Ramos (cell line): ENCODE results near the gene MXRA7.

ENCODE experiments used
- in situ Hi-C: fragments of 300-500 bp; cut with MboI; formaldehyde crosslinking; loops from one replicate; pipeline ENCODE4 v1.14.3; 2022; ENCODE audit warnings: low sequenced_read_pairs; ENCODE audit not compliant: unreplicated experiment

MXRA7 gene

GRCh38 chr17:76682296-76682695 lies 28.5 kb downstream of the MXRA7 start:
- in situ Hi-C loops: loop anchor here (10.0 kb wide), 1 partner anchor 157 kb away; no protein-coding TSS in a partner anchor

- in situ Hi-C loops: loop anchor here (10.0 kb wide), 1 partner anchor 157 kb away; no protein-coding TSS in a partner anchor
Observed at GRCh38 chr17:76681222-76682137, 29.3 kb downstream of the MXRA7 start.

- in situ Hi-C loops: no loop called here
Observed at GRCh38 chr17:76679239-76679638, 31.5 kb downstream of the MXRA7 start.

- in situ Hi-C loops: no loop called here
Observed at GRCh38 chr17:76678330-76678729, 32.4 kb downstream of the MXRA7 start.

DNA sequence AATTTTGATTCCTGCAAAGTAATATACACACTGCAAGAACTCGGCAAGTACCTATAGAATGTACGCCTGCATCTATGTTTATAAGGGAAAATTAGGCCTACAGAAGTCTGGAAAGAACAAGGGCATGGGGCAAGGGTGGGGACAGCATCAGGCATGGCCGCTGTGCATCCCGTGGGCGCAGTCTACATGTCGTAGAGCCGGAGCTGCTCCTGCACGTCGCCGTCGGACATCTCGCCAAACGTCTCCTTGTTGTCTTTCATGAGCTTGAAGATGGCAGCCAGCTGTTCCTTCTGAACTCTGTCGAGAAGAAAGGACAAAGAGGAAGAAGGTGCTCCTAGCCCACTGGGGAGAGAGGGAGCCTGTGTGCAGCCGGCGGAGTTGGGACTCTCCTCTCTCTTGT lies 33.4 kb downstream of the MXRA7 start:
- in situ Hi-C loops: no loop called here

GRCh38 chr17:76676629-76677028 lies 34.1 kb downstream of the MXRA7 start:
- in situ Hi-C loops: no loop called here

DNA sequence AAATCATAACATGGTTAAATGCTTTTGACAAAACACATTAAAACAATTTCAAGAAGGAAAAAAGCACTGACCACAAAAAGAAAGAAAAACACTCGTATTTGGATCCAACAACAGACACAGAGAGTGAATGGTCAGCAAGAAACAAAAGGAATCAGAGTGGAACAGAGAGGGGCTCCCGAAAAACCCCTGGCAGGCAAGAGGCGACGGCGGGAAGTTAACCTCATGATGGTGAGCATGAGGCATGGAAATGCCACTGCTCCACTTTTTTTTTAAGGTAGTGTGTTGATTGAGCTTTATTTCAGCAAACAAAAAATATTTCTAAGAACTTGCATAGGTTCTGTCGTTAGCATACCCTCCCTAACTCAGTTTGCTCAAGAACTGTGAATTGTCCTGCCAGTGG lies 35.1 kb downstream of the MXRA7 start:
- in situ Hi-C loops: no loop called here

GRCh38 chr17:76674600-76674999 lies 36.2 kb downstream of the MXRA7 start:
- in situ Hi-C loops: no loop called here

GRCh38 chr17:76673729-76674128 lies 37.0 kb downstream of the MXRA7 start:
- in situ Hi-C loops: no loop called here

DNA sequence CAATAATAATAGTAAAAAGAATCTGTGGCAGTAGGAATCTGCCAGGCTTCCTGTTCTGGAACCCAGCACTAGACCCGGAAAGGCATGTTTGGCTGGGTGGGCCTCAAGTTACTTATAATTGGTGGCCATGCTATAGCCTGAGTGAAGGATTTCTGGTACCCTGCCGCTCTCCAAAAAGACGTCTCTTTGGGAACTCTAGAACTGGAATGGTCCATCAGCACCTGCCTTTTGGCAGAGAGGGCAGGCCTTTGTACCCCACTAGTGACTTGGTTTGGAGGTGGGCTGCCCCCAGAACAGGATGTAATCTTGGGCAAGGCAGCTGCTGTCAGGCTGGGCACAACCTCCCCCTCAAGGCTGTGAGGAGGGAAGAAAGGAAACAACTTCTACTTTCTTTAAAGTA lies 37.9 kb downstream of the MXRA7 start:
- in situ Hi-C loops: no loop called here

- in situ Hi-C loops: no loop called here
Observed at GRCh38 chr17:76672270-76672851, 38.4 kb downstream of the MXRA7 start.

GRCh38 chr17:76671912-76672262 lies 38.9 kb downstream of the MXRA7 start:
- in situ Hi-C loops: no loop called here

DNA sequence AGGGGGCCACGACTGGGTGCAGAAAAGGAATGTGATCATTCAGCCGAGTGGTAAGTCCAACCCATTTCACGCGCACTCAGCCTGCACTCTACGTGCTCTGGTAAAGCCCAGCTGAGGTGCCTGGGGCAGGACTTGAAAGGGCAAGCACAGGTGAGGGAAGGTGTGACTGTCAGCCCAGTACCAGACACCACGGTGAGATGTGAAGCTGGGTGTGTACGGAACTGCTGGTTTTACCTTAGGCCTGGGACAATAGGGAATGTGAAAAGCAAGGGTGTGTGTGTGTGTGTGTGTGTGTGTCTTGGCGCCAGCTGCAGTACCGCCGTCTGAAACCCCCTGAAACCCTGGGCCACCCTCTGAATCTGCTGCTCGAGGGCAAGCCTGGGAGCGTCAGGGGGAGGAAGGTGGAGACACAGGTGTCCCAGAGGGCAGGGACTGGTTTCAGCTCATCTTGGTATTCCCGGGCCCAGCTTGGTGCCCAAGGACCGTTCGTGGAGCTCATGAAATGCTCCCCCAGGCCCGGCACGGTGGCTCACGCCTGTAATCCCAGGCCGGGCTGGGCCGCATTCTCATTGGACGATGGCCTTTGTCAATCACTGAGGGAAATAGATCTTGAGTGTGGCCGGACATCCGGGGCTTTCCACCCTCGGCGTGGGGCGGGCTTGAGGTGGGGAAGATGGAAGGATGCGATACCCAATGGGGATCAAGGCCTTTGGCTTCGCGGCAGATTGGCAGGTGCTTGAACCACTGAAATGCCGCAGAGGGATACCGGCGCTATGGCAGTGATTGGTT lies 39.4 kb downstream of the MXRA7 start:
- in situ Hi-C loops: no loop called here

GRCh38 chr17:76670718-76671122 lies 40.0 kb downstream of the MXRA7 start:
- in situ Hi-C loops: no loop called here

- in situ Hi-C loops: no loop called here
Observed at GRCh38 chr17:76670020-76670717, 40.6 kb downstream of the MXRA7 start.

DNA sequence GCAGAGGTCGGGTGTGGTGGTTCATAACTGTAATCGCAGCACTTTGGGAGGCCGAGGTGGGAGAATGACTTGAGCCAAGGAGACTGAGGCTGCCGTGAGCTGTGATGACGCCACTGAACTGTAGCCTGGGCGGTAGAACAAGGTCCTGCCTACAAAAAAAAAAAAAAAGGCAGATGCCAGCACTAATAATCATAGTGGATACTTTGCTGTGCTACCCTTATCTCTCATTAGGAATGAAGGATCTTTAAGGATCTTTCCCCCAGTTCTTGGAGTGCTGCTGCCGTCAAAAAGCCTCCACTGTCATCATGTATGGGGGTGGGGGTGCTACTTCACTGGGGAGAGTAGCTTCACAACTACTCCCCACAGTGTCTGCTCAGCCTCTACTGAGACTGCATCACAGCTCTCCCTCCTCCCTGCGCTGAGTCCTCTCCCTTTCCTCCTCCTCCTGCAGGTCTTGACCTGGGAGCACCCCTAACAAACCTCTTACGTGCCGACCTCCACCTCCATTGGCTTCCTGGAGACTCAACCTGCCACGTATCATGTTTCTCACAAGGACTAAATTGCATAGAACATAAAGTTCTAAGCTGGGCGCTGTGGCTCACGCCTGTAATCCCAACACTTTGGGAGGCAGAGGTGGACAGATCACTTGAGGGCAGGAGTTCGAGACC lies 42.8 kb downstream of the MXRA7 start:
- in situ Hi-C loops: no loop called here

DNA sequence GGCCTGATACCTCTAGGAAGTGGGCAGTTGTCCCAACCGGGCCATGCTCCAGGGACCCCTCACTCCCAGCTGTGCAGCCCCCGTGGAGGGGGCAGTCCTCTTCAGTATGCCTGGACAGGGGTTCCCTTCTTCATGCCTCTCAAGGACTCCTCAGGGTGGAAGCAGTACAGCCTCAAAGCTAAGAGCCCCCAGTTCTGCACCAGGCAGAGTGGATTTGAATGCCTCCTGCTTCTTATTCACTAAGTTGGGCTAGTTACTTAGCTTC lies 43.3 kb downstream of the MXRA7 start:
- in situ Hi-C loops: no loop called here

DNA sequence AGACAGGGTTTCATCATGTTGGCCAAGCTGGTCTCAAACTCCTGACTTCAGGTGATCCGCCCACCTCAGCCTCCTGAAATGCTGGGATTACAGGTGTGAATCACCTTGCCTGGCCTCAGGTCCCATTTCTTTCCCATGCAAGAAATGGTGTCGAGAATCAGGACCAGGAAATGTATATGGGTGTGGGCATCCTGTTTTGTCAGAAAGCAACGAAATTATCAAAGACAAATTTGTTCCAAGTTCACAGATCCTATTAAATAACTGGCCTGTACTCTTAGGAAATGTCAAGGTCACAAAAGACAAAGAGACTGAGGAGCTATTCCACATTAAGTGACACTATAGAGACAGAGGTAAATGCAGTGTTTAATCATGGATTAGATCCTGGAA lies 50.1 kb downstream of the MXRA7 start:
- in situ Hi-C loops: no loop called here

GRCh38 chr17:76659928-76660655 lies 50.7 kb downstream of the MXRA7 start:
- in situ Hi-C loops: no loop called here
